Measurements from ENCODE around the gene PIK3C2B.

The PIK3C2B gene

GRCh38 chr1:204469304-204469703 is 25.3 kb downstream of the PIK3C2B start:
- Histone ChIP-seq H3K27me3 (replicated peaks; ENCODE audit: control insufficient read depth, insufficient read depth, low read length, poor library complexity, severe bottlenecking) (no peaks in the 10 kb centered on the region), H3K4me1 (ENCODE audit: control insufficient read depth, insufficient read depth, low read length, poor library complexity, severe bottlenecking) (peaks cover 11% of the 10 kb centered on the region), H3K27ac (ENCODE audit: insufficient read depth, low read length, poor library complexity, severe bottlenecking) (no peak overlapping the region), H3K36me3 (ENCODE audit: control insufficient read depth, insufficient read depth, low read length) (peaks cover 15% of the 10 kb centered on the region), H3K9me3 (ENCODE audit: control insufficient read depth, low read length) (no peaks in the 10 kb centered on the region), H3K4me3 (ENCODE audit: insufficient read depth, low read depth, low read length, poor library complexity, severe bottlenecking) (no peak overlapping the region)
- no peak for DNase-seq

- Histone ChIP-seq H3K36me3 (ENCODE audit: control insufficient read depth, insufficient read depth, low read length) (peaks cover 15% of the 10 kb centered on the region), H3K9me3 (ENCODE audit: control insufficient read depth, low read length) (no peaks in the 10 kb centered on the region), H3K4me1 (ENCODE audit: control insufficient read depth, insufficient read depth, low read length, poor library complexity, severe bottlenecking) (peaks cover 15% of the 10 kb centered on the region), H3K4me3 (ENCODE audit: insufficient read depth, low read depth, low read length, poor library complexity, severe bottlenecking) (no peak overlapping the region), H3K27ac (ENCODE audit: insufficient read depth, low read length, poor library complexity, severe bottlenecking) (no peak overlapping the region), H3K27me3 (replicated peaks; ENCODE audit: control insufficient read depth, insufficient read depth, low read length, poor library complexity, severe bottlenecking) (no peaks in the 10 kb centered on the region)
- no peak for DNase-seq
Observed at GRCh38 chr1:204468766-204469302, 25.8 kb downstream of the PIK3C2B start.

GRCh38 chr1:204468206-204468605 is 26.4 kb downstream of the PIK3C2B start:
- Histone ChIP-seq H3K4me1 (ENCODE audit: control insufficient read depth, insufficient read depth, low read length, poor library complexity, severe bottlenecking) (peaks cover 20% of the 10 kb centered on the region), H3K9me3 (ENCODE audit: control insufficient read depth, low read length) (no peaks in the 10 kb centered on the region), H3K4me3 (ENCODE audit: insufficient read depth, low read depth, low read length, poor library complexity, severe bottlenecking) (no peak overlapping the region), H3K36me3 (ENCODE audit: control insufficient read depth, insufficient read depth, low read length) (peaks cover 15% of the 10 kb centered on the region), H3K27me3 (replicated peaks; ENCODE audit: control insufficient read depth, insufficient read depth, low read length, poor library complexity, severe bottlenecking) (no peaks in the 10 kb centered on the region), H3K27ac (ENCODE audit: insufficient read depth, low read length, poor library complexity, severe bottlenecking) (no peak overlapping the region)
- no peak for DNase-seq

- DNase-seq, result no peak
- H3K4me1 ChIP-seq (ENCODE audit: control insufficient read depth, insufficient read depth, low read length, poor library complexity, severe bottlenecking), result peaks cover 35% of the 10 kb centered on the region
- no peaks in the 10 kb centered on the region for H3K9me3 ChIP-seq (ENCODE audit: control insufficient read depth, low read length)
- H3K4me3 ChIP-seq (ENCODE audit: insufficient read depth, low read depth, low read length, poor library complexity, severe bottlenecking), result no peak overlapping the region
- H3K27ac ChIP-seq (ENCODE audit: insufficient read depth, low read length, poor library complexity, severe bottlenecking), result no peak overlapping the region
- H3K27me3 ChIP-seq (replicated peaks; ENCODE audit: control insufficient read depth, insufficient read depth, low read length, poor library complexity, severe bottlenecking), result no peaks in the 10 kb centered on the region
- H3K36me3 ChIP-seq (ENCODE audit: control insufficient read depth, insufficient read depth, low read length), result peaks cover 15% of the 10 kb centered on the region
Observed at GRCh38 chr1:204466416-204467405, 27.9 kb downstream of the PIK3C2B start.

GRCh38 chr1:204465546-204466415 is 28.8 kb downstream of the PIK3C2B start:
- no peaks in the 10 kb centered on the region for H3K9me3 ChIP-seq (ENCODE audit: control insufficient read depth, low read length)
- no peak overlapping the region for H3K4me3 ChIP-seq (ENCODE audit: insufficient read depth, low read depth, low read length, poor library complexity, severe bottlenecking)
- no peak for DNase-seq
- H3K36me3 ChIP-seq (ENCODE audit: control insufficient read depth, insufficient read depth, low read length), result peaks cover 15% of the 10 kb centered on the region
- H3K27ac ChIP-seq (ENCODE audit: insufficient read depth, low read length, poor library complexity, severe bottlenecking), result no peak overlapping the region
- H3K27me3 ChIP-seq (replicated peaks; ENCODE audit: control insufficient read depth, insufficient read depth, low read length, poor library complexity, severe bottlenecking), result no peaks in the 10 kb centered on the region
- peaks cover 45% of the 10 kb centered on the region for H3K4me1 ChIP-seq (ENCODE audit: control insufficient read depth, insufficient read depth, low read length, poor library complexity, severe bottlenecking)

- Histone ChIP-seq H3K27me3 (replicated peaks; ENCODE audit: control insufficient read depth, insufficient read depth, low read length, poor library complexity, severe bottlenecking) (no peaks in the 10 kb centered on the region), H3K9me3 (ENCODE audit: control insufficient read depth, low read length) (no peaks in the 10 kb centered on the region), H3K4me3 (ENCODE audit: insufficient read depth, low read depth, low read length, poor library complexity, severe bottlenecking) (no peak overlapping the region), H3K36me3 (ENCODE audit: control insufficient read depth, insufficient read depth, low read length) (peaks cover 16% of the 10 kb centered on the region), H3K27ac (ENCODE audit: insufficient read depth, low read length, poor library complexity, severe bottlenecking) (peak overlapping the region; percentile 28), H3K4me1 (ENCODE audit: control insufficient read depth, insufficient read depth, low read length, poor library complexity, severe bottlenecking) (peaks cover 54% of the 10 kb centered on the region)
- DNase-seq, result no peak
Observed at GRCh38 chr1:204464701-204465100, 29.9 kb downstream of the PIK3C2B start.

GRCh38 chr1:204464187-204464631 is 30.4 kb downstream of the PIK3C2B start:
- Histone ChIP-seq H3K9me3 (ENCODE audit: control insufficient read depth, low read length) (no peaks in the 10 kb centered on the region), H3K4me1 (ENCODE audit: control insufficient read depth, insufficient read depth, low read length, poor library complexity, severe bottlenecking) (peaks cover 57% of the 10 kb centered on the region), H3K27me3 (replicated peaks; ENCODE audit: control insufficient read depth, insufficient read depth, low read length, poor library complexity, severe bottlenecking) (no peaks in the 10 kb centered on the region), H3K36me3 (ENCODE audit: control insufficient read depth, insufficient read depth, low read length) (peaks cover 16% of the 10 kb centered on the region), H3K4me3 (ENCODE audit: insufficient read depth, low read depth, low read length, poor library complexity, severe bottlenecking) (no peak overlapping the region), H3K27ac (ENCODE audit: insufficient read depth, low read length, poor library complexity, severe bottlenecking) (peak overlapping the region; percentile 28)
- DNase-seq, result no peak

GRCh38 chr1:204463125-204464060 is 31.2 kb downstream of the PIK3C2B start:
- Histone ChIP-seq H3K36me3 (ENCODE audit: control insufficient read depth, insufficient read depth, low read length) (peaks cover 9% of the 10 kb centered on the region), H3K27me3 (replicated peaks; ENCODE audit: control insufficient read depth, insufficient read depth, low read length, poor library complexity, severe bottlenecking) (no peaks in the 10 kb centered on the region), H3K9me3 (ENCODE audit: control insufficient read depth, low read length) (no peaks in the 10 kb centered on the region), H3K27ac (ENCODE audit: insufficient read depth, low read length, poor library complexity, severe bottlenecking) (no peak overlapping the region), H3K4me3 (ENCODE audit: insufficient read depth, low read depth, low read length, poor library complexity, severe bottlenecking) (no peak overlapping the region), H3K4me1 (ENCODE audit: control insufficient read depth, insufficient read depth, low read length, poor library complexity, severe bottlenecking) (peaks cover 58% of the 10 kb centered on the region)
- no peak for DNase-seq

- no peak for DNase-seq
- Histone ChIP-seq H3K4me3 (ENCODE audit: insufficient read depth, low read depth, low read length, poor library complexity, severe bottlenecking) (peak overlapping the region; percentile 10), H3K4me1 (ENCODE audit: control insufficient read depth, insufficient read depth, low read length, poor library complexity, severe bottlenecking) (peaks cover 58% of the 10 kb centered on the region), H3K9me3 (ENCODE audit: control insufficient read depth, low read length) (no peaks in the 10 kb centered on the region), H3K27ac (ENCODE audit: insufficient read depth, low read length, poor library complexity, severe bottlenecking) (peak overlapping the region; percentile 74), H3K27me3 (replicated peaks; ENCODE audit: control insufficient read depth, insufficient read depth, low read length, poor library complexity, severe bottlenecking) (no peaks in the 10 kb centered on the region), H3K36me3 (ENCODE audit: control insufficient read depth, insufficient read depth, low read length) (peaks cover 13% of the 10 kb centered on the region)
Observed at GRCh38 chr1:204462229-204462561, 32.4 kb downstream of the PIK3C2B start.

Measured in effector memory CD4-positive, alpha-beta T cell (primary cell).